CD4-positive, alpha-beta T cell (primary cell): Measurements from ENCODE around the gene TIMM10. TPM values are rescaled to one million over a fixed set of nuclear protein-coding genes. Genes with fewer than 3 reads are reported as not detected.
A peak's percentile ranks its signal among the peaks of the same experiment; 100 is the strongest.

ENCODE experiments used
- ATAC-seq: fragments of 200-7000 bp; cut with Tn5 transposase; one replicate; pipeline ENCODE4 v1.10.0; 2022; ENCODE audit warnings: mild to moderate bottlenecking; ENCODE audit not compliant: poor library complexity
- CTCF ChIA-PET: fragments of 350-600 bp; sonication (Branson Sonifier 250); formaldehyde crosslinking; loops from one replicate; lab custom pipeline; 2021; ENCODE audit warnings: antibody characterized with exemption, inconsistent platforms; lab: Charles Lee
- POLR2A ChIA-PET: fragments of 350-600 bp; sonication (Branson Sonifier 250); formaldehyde crosslinking; loops from one replicate; lab custom pipeline; 2021; ENCODE audit warnings: antibody characterized with exemption, inconsistent platforms; lab: Charles Lee
- DNase-seq, 14 experiments: peaks; one replicate each; pipeline ENCODE4 v3.0.0-alpha.2; 2013 to 2020; ENCODE audit warnings: mixed read lengths in 2 of 14
- H3K27ac ChIP-seq, 2 donors: one replicate each; pipeline versions ENCODE4 v1.5.1 to v1.7.0; 2013; ENCODE audit warnings: low read length in 2 of 2, low read depth in 1 of 2, mild to moderate bottlenecking in 1 of 2
- H3K27me3 ChIP-seq, 2 experiments: 1 replicate in 1 of 2; 2 replicates in 1 of 2; pipeline versions ENCODE4 v1.6.1 to v1.7.0; 2013; ENCODE audit warnings: low read length in 2 of 2, control low read depth in 1 of 2, mild to moderate bottlenecking in 1 of 2, moderate library complexity in 1 of 2; ENCODE audit not compliant: insufficient read depth in 2 of 2, control insufficient read depth in 1 of 2
- H3K36me3 ChIP-seq: one replicate; pipeline ENCODE4 v1.6.1; 2013; ENCODE audit warnings: low read length, control low read depth; ENCODE audit not compliant: insufficient read depth
- H3K4me1 ChIP-seq: one replicate; pipeline ENCODE4 v1.6.1; 2013; ENCODE audit warnings: low read length, control low read depth; ENCODE audit not compliant: insufficient read depth
- H3K4me3 ChIP-seq: one replicate; pipeline ENCODE4 v1.5.1; 2013; ENCODE audit warnings: mild to moderate bottlenecking, low read length, moderate library complexity
- H3K9me3 ChIP-seq, 2 experiments: 1 replicate in 1 of 2; 2 replicates in 1 of 2; pipeline versions ENCODE4 v1.6.1 to v1.7.0; 2013; ENCODE audit warnings: low read length in 2 of 2, mild to moderate bottlenecking in 2 of 2, control low read depth in 1 of 2, moderate library complexity in 1 of 2; ENCODE audit not compliant: control insufficient read depth in 1 of 2, insufficient read depth in 1 of 2
- H3K27ac Mint-ChIP-seq: one replicate; pipeline ENCODE4 v1.8.0; 2020; ENCODE audit warnings: mixed read lengths
- H3K27me3 Mint-ChIP-seq: one replicate; pipeline ENCODE4 v1.8.0; 2021; ENCODE audit warnings: mixed read lengths
- H3K36me3 Mint-ChIP-seq: one replicate; pipeline ENCODE4 v1.8.0; 2021; ENCODE audit warnings: low read depth, mixed read lengths
- H3K4me1 Mint-ChIP-seq: one replicate; pipeline ENCODE4 v1.8.0; 2021; ENCODE audit warnings: low read depth, mixed read lengths
- H3K4me3 Mint-ChIP-seq: one replicate; pipeline ENCODE4 v1.8.0; 2020; ENCODE audit warnings: mild to moderate bottlenecking, mixed read lengths
- H3K9me3 Mint-ChIP-seq: one replicate; pipeline ENCODE4 v1.8.0; 2020; ENCODE audit warnings: mixed read lengths
- intact Hi-C, 2 experiments: fragments of 100-400 bp; cut with DNase I in 1 of 2; cut with micrococcal nuclease in 1 of 2; formaldehyde crosslinking; loops; one replicate each; pipeline versions ENCODE4 v1.15.1 to v1.9.0; 2023 to 2025; cut with DNase I, micrococcal nuclease
- total RNA-seq, 174 experiments: library from RNA in 2 of 174; stranded (reverse) in 2 of 174; gene quantifications; one replicate each; pipeline ENCODE4 v1.2.3 and lab custom pipeline; 2021 to 2026
- TF ChIP-seq, protein P1 (sequence below): fragments of 200-600 bp; IDR thresholded peaks from one replicate; pipeline ENCODE4 v1.8.0; 2022; ENCODE audit warnings: antibody characterized with exemption, mild to moderate bottlenecking

Gene TIMM10
- total RNA-seq, 2 experiments from 2014 or later: 28.0 TPM

DNA sequence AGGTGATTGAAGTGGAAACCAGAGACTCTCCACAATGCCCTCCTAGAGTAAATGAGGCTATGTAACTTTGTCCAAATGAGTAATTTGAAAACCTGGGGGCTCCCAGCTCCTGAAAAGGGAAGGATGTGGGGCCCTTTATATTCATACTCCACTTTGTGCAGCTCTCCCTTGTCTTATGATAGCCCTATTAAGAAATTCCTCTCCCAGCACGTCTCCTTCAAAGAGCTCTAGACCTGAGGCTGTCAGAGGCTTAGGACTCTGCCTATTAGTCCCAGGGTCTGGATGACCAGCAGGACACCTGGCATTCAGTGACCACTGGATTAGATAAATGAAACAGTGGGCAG lies 17.1 kb downstream of the TIMM10 start:
- Mint-ChIP-seq H3K4me3 (peak overlapping the region; percentile 98), H3K27me3 (no peaks in the 10 kb centered on the region), H3K36me3 (peaks cover 6% of the 10 kb centered on the region), H3K27ac (peak overlapping the region; percentile 69), H3K4me1 (peaks cover 35% of the 10 kb centered on the region), H3K9me3 (no peaks in the 10 kb centered on the region)
- H3K36me3 ChIP-seq: no peaks in the 10 kb centered on the region
- ChIA-PET CTCF (interaction anchor here (1.0 to 4.9 kb wide), 3 partner anchors 14 to 56 kb away, joined by 4 to 19 read pairs (median 9); no protein-coding TSS in a partner anchor), POLR2A (interaction anchor here (1.5 to 1.6 kb wide), 2 partner anchors 11 to 20 kb away, joined by 3 to 9 read pairs; no protein-coding TSS in a partner anchor)
- intact Hi-C loops: no loop called here
- no peak for ATAC-seq
- peaks cover 32% of the 10 kb centered on the region for H3K4me1 ChIP-seq
- H3K9me3 ChIP-seq: peaks cover 0 to 5% of the 10 kb centered on the region in 2 experiments
- TF ChIP-seq, protein P1, sequence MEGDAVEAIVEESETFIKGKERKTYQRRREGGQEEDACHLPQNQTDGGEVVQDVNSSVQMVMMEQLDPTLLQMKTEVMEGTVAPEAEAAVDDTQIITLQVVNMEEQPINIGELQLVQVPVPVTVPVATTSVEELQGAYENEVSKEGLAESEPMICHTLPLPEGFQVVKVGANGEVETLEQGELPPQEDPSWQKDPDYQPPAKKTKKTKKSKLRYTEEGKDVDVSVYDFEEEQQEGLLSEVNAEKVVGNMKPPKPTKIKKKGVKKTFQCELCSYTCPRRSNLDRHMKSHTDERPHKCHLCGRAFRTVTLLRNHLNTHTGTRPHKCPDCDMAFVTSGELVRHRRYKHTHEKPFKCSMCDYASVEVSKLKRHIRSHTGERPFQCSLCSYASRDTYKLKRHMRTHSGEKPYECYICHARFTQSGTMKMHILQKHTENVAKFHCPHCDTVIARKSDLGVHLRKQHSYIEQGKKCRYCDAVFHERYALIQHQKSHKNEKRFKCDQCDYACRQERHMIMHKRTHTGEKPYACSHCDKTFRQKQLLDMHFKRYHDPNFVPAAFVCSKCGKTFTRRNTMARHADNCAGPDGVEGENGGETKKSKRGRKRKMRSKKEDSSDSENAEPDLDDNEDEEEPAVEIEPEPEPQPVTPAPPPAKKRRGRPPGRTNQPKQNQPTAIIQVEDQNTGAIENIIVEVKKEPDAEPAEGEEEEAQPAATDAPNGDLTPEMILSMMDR: no peak
- DNase-seq: no peak
- H3K27ac ChIP-seq: no peak overlapping the region
- no peak overlapping the region for H3K4me3 ChIP-seq
- H3K27me3 ChIP-seq: no peaks in the 10 kb centered on the region

DNA sequence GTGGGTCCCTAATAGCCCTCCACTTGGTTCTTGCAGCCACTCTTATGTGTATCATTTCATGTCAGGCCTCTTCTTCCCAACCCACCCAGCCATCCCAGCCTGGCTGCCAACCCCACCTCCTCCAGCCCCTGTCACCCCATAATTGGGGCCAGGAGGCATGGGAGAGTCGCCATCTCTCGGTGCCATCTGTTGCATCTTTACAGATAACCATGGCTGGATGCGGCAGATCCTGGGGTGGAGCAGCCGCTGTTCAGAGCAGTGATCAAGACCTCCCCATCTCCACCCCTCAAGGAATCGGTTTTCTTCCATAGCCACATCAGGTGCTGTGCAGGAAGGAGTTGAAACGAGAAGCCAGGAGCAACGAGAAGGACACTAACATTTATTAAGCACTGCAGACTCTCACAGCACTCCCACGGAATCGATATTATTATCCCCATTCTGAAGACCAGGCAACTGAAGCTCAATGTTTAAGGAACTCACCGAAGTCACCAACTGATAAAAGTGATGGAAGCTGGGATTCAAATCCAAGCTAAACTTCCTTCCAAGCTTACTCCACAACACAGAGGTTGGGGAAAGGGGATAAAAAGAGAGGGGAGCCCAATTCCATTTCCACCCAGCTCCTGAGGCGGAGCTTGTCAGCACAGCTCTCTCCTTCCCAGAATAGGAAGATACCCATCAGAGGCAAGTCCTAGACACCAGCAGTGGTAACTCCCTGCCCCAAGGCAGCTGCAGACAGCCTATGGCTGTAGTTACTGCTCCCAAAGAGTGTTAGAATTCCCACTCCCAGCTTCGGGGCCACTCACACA lies 17.7 kb downstream of the TIMM10 start:
- H3K27ac ChIP-seq: no peak overlapping the region
- intact Hi-C loops: no loop called here
- no peak for DNase-seq
- ChIA-PET CTCF (interaction anchor here (1.4 to 4.9 kb wide), 3 partner anchors 14 to 55 kb away, joined by 9 to 19 read pairs (median 9); no protein-coding TSS in a partner anchor), POLR2A (interaction anchor here (1.5 to 1.6 kb wide), 2 partner anchors 12 to 19 kb away, joined by 3 to 9 read pairs; no protein-coding TSS in a partner anchor)
- Mint-ChIP-seq H3K27ac (peak overlapping the region; percentile 69), H3K4me3 (peak overlapping the region; percentile 98), H3K9me3 (no peaks in the 10 kb centered on the region), H3K4me1 (peaks cover 35% of the 10 kb centered on the region), H3K27me3 (no peaks in the 10 kb centered on the region), H3K36me3 (peaks cover 6% of the 10 kb centered on the region)
- ATAC-seq: no peak
- H3K4me1 ChIP-seq: peaks cover 32% of the 10 kb centered on the region
- TF ChIP-seq, protein P1: no peak
- H3K4me3 ChIP-seq: no peak overlapping the region
- H3K9me3 ChIP-seq: peaks cover 0 to 5% of the 10 kb centered on the region in 2 experiments
- H3K27me3 ChIP-seq: no peaks in the 10 kb centered on the region
- H3K36me3 ChIP-seq: no peaks in the 10 kb centered on the region

- H3K9me3 Mint-ChIP-seq: no peaks in the 10 kb centered on the region
- POLR2A ChIA-PET: interaction anchor here (1.0 to 1.2 kb wide), 2 partner anchors 20 to 229 kb away, joined by 3 read pairs; partner anchors contain the start of gene SELENOH
- peaks cover 6% of the 10 kb centered on the region for H3K36me3 Mint-ChIP-seq
- no peaks in the 10 kb centered on the region for H3K27me3 ChIP-seq
- TF ChIP-seq, protein P1: no peak
- peak overlapping the region; percentile 9 for H3K4me3 Mint-ChIP-seq
- peaks cover 32% of the 10 kb centered on the region for H3K4me1 ChIP-seq
- CTCF ChIA-PET: interaction anchor here (0.6 to 1.4 kb wide), 3 partner anchors 18 to 88 kb away, joined by 3 to 9 read pairs (median 4); no protein-coding TSS in a partner anchor
- no peaks in the 10 kb centered on the region for H3K36me3 ChIP-seq
- peaks cover 35% of the 10 kb centered on the region for H3K4me1 Mint-ChIP-seq
- ATAC-seq (no peak), DNase-seq (no peak)
- intact Hi-C loops: no loop called here
- no peaks in the 10 kb centered on the region for H3K27me3 Mint-ChIP-seq
- peak overlapping the region; percentile 19 for H3K27ac Mint-ChIP-seq
- H3K4me3 ChIP-seq: no peak overlapping the region
- peaks cover 0 to 5% of the 10 kb centered on the region in 2 experiments for H3K9me3 ChIP-seq
- H3K27ac ChIP-seq: no peak overlapping the region
These were observed 18.7 kb downstream of the TIMM10 start for GRCh38 chr11:57511741-57512430.
